MM.1S (cell line): Measurements from ENCODE around the gene LRRC8E.

ENCODE experiments used
- CTCF ChIP-seq: fragments of 300-600 bp; sonication (generic); IDR thresholded peaks from 2 replicates; pipeline ENCODE4 v1.5.1; 2016; ENCODE audit warnings: antibody characterized with exemption, low read length, mixed read lengths
- EZH2 ChIP-seq: fragments of 300-600 bp; sonication (generic); optimal IDR thresholded peaks from 2 replicates; pipeline ENCODE3; 2017; ENCODE audit warnings: low read depth, mild to moderate bottlenecking, antibody characterized with exemption, low read length, mixed read lengths

DNA sequence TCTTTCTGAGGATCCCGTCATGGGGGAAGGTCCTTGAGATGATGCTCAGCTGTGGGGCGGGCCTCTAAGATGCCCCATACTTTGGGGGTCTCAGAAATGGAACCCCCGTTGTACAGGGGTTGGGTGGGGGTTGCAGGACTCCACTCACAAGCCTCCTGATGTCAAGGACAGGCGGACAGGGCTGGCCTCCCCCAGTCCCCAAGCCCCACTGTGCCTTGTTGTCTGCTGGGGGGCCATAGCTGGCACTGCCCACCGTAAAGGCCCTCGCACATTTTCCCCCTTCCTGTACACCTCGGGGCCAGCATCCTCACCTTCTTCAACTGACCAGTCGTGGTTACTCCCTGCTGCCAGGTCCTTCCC lies 34.5 kb downstream of the LRRC8E start:
- TF ChIP-seq CTCF (no peak), EZH2 (no peak)
